ENCODE results near the gene GAS5. TPM values are rescaled to one million over a fixed set of nuclear protein-coding genes. Genes with fewer than 3 reads are reported as not detected.

Gene GAS5
- total and polyA plus RNA-seq, 10 of the 15 experiments (the other 5 are each of a cell fraction or from before 2014, with no cell fraction given): 289 to 1,137 (median 699) TPM

GRCh38 chr1:173900427-173900826 is 32.6 kb upstream of the GAS5 start:
- Histone ChIP-seq H2AFZ (ENCODE audit: control insufficient read depth, low read depth, low read length) (no peak overlapping the region), H3K9ac (ENCODE audit: control insufficient read depth, insufficient read depth, low read length) (no peak overlapping the region), H3K4me1 (ENCODE audit: control insufficient read depth, insufficient read depth, low read length) (peaks cover 6% of the 10 kb centered on the region; the same call in 1 of the 2 replicates), H3K4me3 (no peak overlapping the region), H3K9me3 (replicated peaks; ENCODE audit: control insufficient read depth, insufficient read depth, low read length) (no peaks in the 10 kb centered on the region), H3K36me3 (ENCODE audit: control insufficient read depth in 2 of 2, insufficient read depth in 2 of 2, low read length in 1 of 2) (no peaks in the 10 kb centered on the region), H3K4me2 (ENCODE audit: control insufficient read depth, insufficient read depth) (no peak overlapping the region), H3K79me2 (ENCODE audit: control insufficient read depth, insufficient read depth, low read length) (no peaks in the 10 kb centered on the region), H3K27me3 (replicated peaks in 1 of 2; ENCODE audit: control insufficient read depth in 2 of 2, insufficient read depth in 2 of 2, low read length in 1 of 2) (no peaks in the 10 kb centered on the region), H3K27ac (ENCODE audit: control insufficient read depth, insufficient read depth) (no peak overlapping the region), H4K20me1 (ENCODE audit: control insufficient read depth, insufficient read depth) (no peaks in the 10 kb centered on the region)
- FAIRE-seq (no peak), DNase-seq (ENCODE audit: low read depth, low spot score) (no peak), ATAC-seq (no peak; the same call in 2 of the 3 replicates)
- 82% methylated on average over 2 of the region's 2 CpGs for WGBS (ENCODE audit: insufficient coverage, insufficient replicate concordance, low lambda C conversion rate, missing lambda C conversion rate)
- TF ChIP-seq SIX5 (IDR thresholded peaks at IDR 0.05; ENCODE audit: low read depth, low read length, severe bottlenecking) (no peak), PKNOX1 (IDR thresholded peaks at IDR 0.05) (no peak), BMI1 (IDR thresholded peaks at IDR 0.05; ENCODE audit: borderline replicate concordance) (no peak), RELB (IDR thresholded peaks at IDR 0.05; ENCODE audit: low read depth) (no peak), ZBTB4 (CRISPR knock-in tag; IDR thresholded peaks at IDR 0.05) (no peak), GATAD2B (conservative IDR thresholded peaks at IDR 0.05; ENCODE audit: low read depth) (no peak), ZNF622 (IDR thresholded peaks at IDR 0.05) (no peak), POLR2A (IDR thresholded peaks at IDR 0.05; ENCODE audit: low read depth, low read length) (no peak), DPF2 (IDR thresholded peaks at IDR 0.05) (no peak), TARDBP (IDR thresholded peaks at IDR 0.05; ENCODE audit: borderline replicate concordance) (no peak), PAX8 (IDR thresholded peaks at IDR 0.05) (no peak), USF1 (IDR thresholded peaks at IDR 0.05; ENCODE audit: borderline replicate concordance, extremely low read length, insufficient read depth, low read depth, low read length) (no peak), BHLHE40 (IDR thresholded peaks at IDR 0.05; ENCODE audit: borderline replicate concordance in 1 of 2, low read depth in 2 of 2, low read length in 1 of 2) (no peak), ATF3 (IDR thresholded peaks at IDR 0.05; ENCODE audit: borderline replicate concordance, extremely low read depth, low read depth, low read length) (no peak)
- no TSS peak for BruUV-seq (replicated peaks)
- POLR2A ChIA-PET: no interaction called here
- RAD21 ChIA-PET (ENCODE audit: unreplicated experiment): no interaction called here
- SMC1A ChIA-PET (ENCODE audit: uncharacterized antibody, unreplicated experiment): no interaction called here
- CTCF ChIA-PET: no interaction called here
- intact Hi-C loops (cut with micrococcal nuclease; ENCODE audit: unreplicated experiment) (no loop called here), in situ Hi-C loops (cut with MboI) (no loop called here)

Measured in GM12878 (cell line).